ENCODE results near the gene DEUP1. TPM values are rescaled to one million over a fixed set of nuclear protein-coding genes. Genes with fewer than 3 reads are reported as not detected.
"Not testable (repeated sequence)": the region's sequence is repeated elsewhere in the genome, so short reads cannot be mapped to it uniquely, and the experiment has no call there.

Gene DEUP1
- not detected in 2 replicates for total RNA-seq (2014; rRNA removed; shearing (Covaris generic))

- no peak for DNase-seq (ENCODE audit: low read depth)
These were observed at the start of gene DEUP1 for GRCh38 chr11:93330446-93330984. Gene DEUP1 (plus strand): TSS chr11:93330742. CDS start chr11:93332260, 1,518 bp downstream.

GRCh38 chr11:93285430-93285829, 45.1 kb upstream of the DEUP1 start:
- no peak for DNase-seq (ENCODE audit: low read depth)

- no peak for DNase-seq (ENCODE audit: low read depth)
These were observed 43.1 kb upstream of the DEUP1 start for GRCh38 chr11:93287434-93287833.

GRCh38 chr11:93288079-93288478, 42.5 kb upstream of the DEUP1 start:
- DNase-seq (ENCODE audit: low read depth): no peak

- DNase-seq (ENCODE audit: low read depth): no peak
These were observed 41.8 kb upstream of the DEUP1 start for GRCh38 chr11:93288767-93289166.

- DNase-seq (ENCODE audit: low read depth): no peak
These were observed 40.6 kb upstream of the DEUP1 start for GRCh38 chr11:93289782-93290463.

- no peak for DNase-seq (ENCODE audit: low read depth)
These were observed 39.4 kb upstream of the DEUP1 start for GRCh38 chr11:93291110-93291509.

- DNase-seq (ENCODE audit: low read depth): no peak
These were observed 38.6 kb upstream of the DEUP1 start for GRCh38 chr11:93291898-93292297.

- DNase-seq (ENCODE audit: low read depth): no peak
These were observed 34.5 kb upstream of the DEUP1 start for GRCh38 chr11:93295921-93296575.

GRCh38 chr11:93303689-93304088, 26.9 kb upstream of the DEUP1 start:
- DNase-seq (ENCODE audit: low read depth): no peak

- DNase-seq (ENCODE audit: low read depth): not testable (repeated sequence)
These were observed 16.1 kb upstream of the DEUP1 start for GRCh38 chr11:93314399-93314798.

- DNase-seq (ENCODE audit: low read depth): no peak
These were observed 11.2 kb upstream of the DEUP1 start for GRCh38 chr11:93319224-93319839.

- DNase-seq (ENCODE audit: low read depth): no peak
These were observed 10.3 kb upstream of the DEUP1 start for GRCh38 chr11:93320230-93320629.

- no peak for DNase-seq (ENCODE audit: low read depth)
These were observed 8.3 kb upstream of the DEUP1 start for GRCh38 chr11:93322207-93322606.

- DNase-seq (ENCODE audit: low read depth): no peak
These were observed 6.8 kb upstream of the DEUP1 start for GRCh38 chr11:93323747-93324146.

GRCh38 chr11:93324500-93324899, 6.0 kb upstream of the DEUP1 start:
- DNase-seq (ENCODE audit: low read depth): no peak

- DNase-seq (ENCODE audit: low read depth): no peak
These were observed 3.9 kb upstream of the DEUP1 start for GRCh38 chr11:93326681-93327080.

GRCh38 chr11:93329936-93330445, 551 bp upstream of the DEUP1 start:
- no peak for DNase-seq (ENCODE audit: low read depth)

- DNase-seq (ENCODE audit: low read depth): no peak
These were observed 9.7 kb downstream of the DEUP1 start for GRCh38 chr11:93340223-93340622.

GRCh38 chr11:93344855-93345333, 14.4 kb downstream of the DEUP1 start:
- DNase-seq (ENCODE audit: low read depth): no peak

GRCh38 chr11:93348930-93349329, 18.4 kb downstream of the DEUP1 start:
- DNase-seq (ENCODE audit: low read depth): no peak

- no peak for DNase-seq (ENCODE audit: low read depth)
These were observed 20.3 kb downstream of the DEUP1 start for GRCh38 chr11:93350835-93351234.
